SK-N-SH treated with all-trans-retinoic acid at 6 μM for 48 hours (cell line): ENCODE results near the gene MOBP.

ENCODE experiments used
- ATAC-seq: fragments of 200-7000 bp; cut with Tn5 transposase; 3 replicates; pipeline ENCODE4 v1.9.1; 2020; ENCODE audit warnings: mild to moderate bottlenecking, moderate library complexity
- ARNTL ChIP-seq: fragments of 450-650 bp; formaldehyde crosslinking; IDR thresholded peaks from 2 replicates; pipeline ENCODE4 v1.5.0; 2020; ENCODE audit warnings: low read depth, mild to moderate bottlenecking, moderate library complexity, borderline replicate concordance
- BACH2 ChIP-seq: fragments of 250-450 bp; sonication (Bioruptor Pico); IDR thresholded peaks from 2 replicates; pipeline ENCODE4 v1.9.0; 2021; ENCODE audit warnings: mild to moderate bottlenecking, borderline replicate concordance
- CSDC2 ChIP-seq: fragments of 250-450 bp; sonication (Bioruptor Pico); IDR thresholded peaks from 2 replicates; pipeline ENCODE4 v1.5.0; 2020; ENCODE audit warnings: mild to moderate bottlenecking, moderate library complexity
- ESRRG ChIP-seq: fragments of 250-450 bp; sonication (Bioruptor Pico); IDR thresholded peaks from 2 replicates; pipeline ENCODE4 v1.6.1; 2021; ENCODE audit warnings: mild to moderate bottlenecking
- GLIS3 ChIP-seq: fragments of 250-450 bp; sonication (Bioruptor Pico); IDR thresholded peaks from 2 replicates; pipeline ENCODE4 v1.5.0; 2020; ENCODE audit warnings: mild to moderate bottlenecking, moderate library complexity
- ISL1 ChIP-seq: fragments of 250-450 bp; sonication (Bioruptor Pico); IDR thresholded peaks from 2 replicates; pipeline ENCODE4 v2.1.2; 2022; ENCODE audit warnings: mild to moderate bottlenecking, moderate library complexity
- OSR1 ChIP-seq: fragments of 250-450 bp; sonication (Bioruptor Pico); IDR thresholded peaks from 2 replicates; pipeline ENCODE4 v1.8.0; 2022; ENCODE audit warnings: moderate library complexity, mild to moderate bottlenecking, inconsistent platforms
- SNAI2 ChIP-seq: fragments of 250-450 bp; sonication (Bioruptor Pico); IDR thresholded peaks from 2 replicates; pipeline ENCODE4 v1.5.0; 2020; ENCODE audit warnings: mild to moderate bottlenecking, moderate library complexity
- TCF4 ChIP-seq: fragments of 250-450 bp; sonication (Bioruptor Pico); IDR thresholded peaks from 2 replicates; pipeline ENCODE4 v1.8.0; 2021; ENCODE audit warnings: mild to moderate bottlenecking, moderate library complexity, borderline replicate concordance
- TOX ChIP-seq: fragments of 250-450 bp; sonication (Bioruptor Pico); IDR thresholded peaks from 2 replicates; pipeline ENCODE4 v1.8.0; 2021; ENCODE audit warnings: mild to moderate bottlenecking, moderate library complexity, borderline replicate concordance
- ZC3H10 ChIP-seq: fragments of 250-450 bp; sonication (Bioruptor Pico); IDR thresholded peaks from 2 replicates; pipeline ENCODE4 v1.5.1; 2021; ENCODE audit warnings: mild to moderate bottlenecking, moderate library complexity
- ZFP3 ChIP-seq: fragments of 250-450 bp; sonication (Bioruptor Pico); IDR thresholded peaks from 2 replicates; pipeline ENCODE4 v1.5.0; 2020; ENCODE audit warnings: mild to moderate bottlenecking, moderate library complexity
- ZNF565 ChIP-seq: fragments of 450-650 bp; formaldehyde crosslinking; conservative IDR thresholded peaks from 2 replicates; pipeline ENCODE4 v1.5.0; 2020; ENCODE audit warnings: low read depth, mild to moderate bottlenecking, moderate library complexity
- ZNF8 ChIP-seq: fragments of 450-650 bp; formaldehyde crosslinking; IDR thresholded peaks from 2 replicates; pipeline ENCODE4 v1.5.0; 2020; ENCODE audit warnings: mild to moderate bottlenecking, moderate library complexity
- TF ChIP-seq, protein P1 (sequence below): fragments of 250-450 bp; sonication (Bioruptor Pico); IDR thresholded peaks from 2 replicates; pipeline ENCODE4 v1.8.0; 2020; ENCODE audit warnings: mild to moderate bottlenecking, moderate library complexity, borderline replicate concordance
- TF ChIP-seq, protein P2 (sequence below): fragments of 250-450 bp; sonication (Bioruptor Pico); IDR thresholded peaks from 2 replicates; pipeline ENCODE4 v1.5.1; 2021; ENCODE audit warnings: mild to moderate bottlenecking, moderate library complexity
- TF ChIP-seq, protein P3 (sequence below): fragments of 250-450 bp; sonication (Bioruptor Pico); IDR thresholded peaks from 2 replicates; pipeline ENCODE4 v1.5.1; 2020; ENCODE audit warnings: low read depth, mild to moderate bottlenecking, moderate library complexity
- TF ChIP-seq, protein P4 (sequence below): fragments of 250-450 bp; sonication (Bioruptor Pico); IDR thresholded peaks from 2 replicates; pipeline ENCODE4 v1.5.0; 2020; ENCODE audit warnings: mild to moderate bottlenecking, moderate library complexity

Gene MOBP

DNA sequence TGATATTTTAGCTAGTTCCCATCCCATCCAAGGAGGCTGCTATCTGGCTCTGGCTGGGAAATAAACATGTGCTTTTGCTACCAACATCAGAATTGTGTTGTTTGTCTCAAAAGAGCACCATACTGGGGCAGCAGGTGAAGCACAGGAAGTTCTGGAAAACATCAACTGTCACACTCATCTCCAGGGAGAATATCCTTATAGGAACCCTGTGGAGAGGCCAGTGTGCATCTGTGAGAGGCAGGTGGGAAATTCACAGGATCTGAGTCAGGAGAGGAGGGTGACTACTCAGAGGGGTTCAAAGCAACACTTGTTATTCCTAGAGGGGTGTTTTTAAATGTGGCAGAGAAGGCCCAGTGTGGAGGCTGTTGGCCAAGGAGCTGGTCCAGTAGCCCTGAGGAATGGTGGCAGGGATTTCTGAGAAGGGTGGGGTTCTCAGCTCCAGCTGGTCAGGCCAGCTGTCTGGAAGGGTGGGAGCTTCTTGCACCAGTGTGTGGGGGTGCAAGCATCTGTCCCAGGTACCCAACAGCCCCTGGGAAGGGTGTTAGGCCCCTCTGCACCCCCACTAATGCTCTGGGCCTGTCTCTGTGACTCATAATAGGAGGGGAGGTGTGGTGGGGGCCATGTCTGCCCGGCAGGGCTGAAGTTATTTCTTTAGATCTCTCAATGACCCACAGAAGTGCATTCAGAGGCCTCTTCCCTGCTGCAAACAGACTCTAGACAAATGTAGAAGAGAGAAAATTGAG, 32.3 kb upstream of the MOBP start (continued):
- TF ChIP-seq, protein P1, sequence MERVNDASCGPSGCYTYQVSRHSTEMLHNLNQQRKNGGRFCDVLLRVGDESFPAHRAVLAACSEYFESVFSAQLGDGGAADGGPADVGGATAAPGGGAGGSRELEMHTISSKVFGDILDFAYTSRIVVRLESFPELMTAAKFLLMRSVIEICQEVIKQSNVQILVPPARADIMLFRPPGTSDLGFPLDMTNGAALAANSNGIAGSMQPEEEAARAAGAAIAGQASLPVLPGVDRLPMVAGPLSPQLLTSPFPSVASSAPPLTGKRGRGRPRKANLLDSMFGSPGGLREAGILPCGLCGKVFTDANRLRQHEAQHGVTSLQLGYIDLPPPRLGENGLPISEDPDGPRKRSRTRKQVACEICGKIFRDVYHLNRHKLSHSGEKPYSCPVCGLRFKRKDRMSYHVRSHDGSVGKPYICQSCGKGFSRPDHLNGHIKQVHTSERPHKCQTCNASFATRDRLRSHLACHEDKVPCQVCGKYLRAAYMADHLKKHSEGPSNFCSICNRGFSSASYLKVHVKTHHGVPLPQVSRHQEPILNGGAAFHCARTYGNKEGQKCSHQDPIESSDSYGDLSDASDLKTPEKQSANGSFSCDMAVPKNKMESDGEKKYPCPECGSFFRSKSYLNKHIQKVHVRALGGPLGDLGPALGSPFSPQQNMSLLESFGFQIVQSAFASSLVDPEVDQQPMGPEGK (CRISPR knock-in tag) = no peak
- TF ChIP-seq TCF4 (CRISPR knock-in tag) = no peak

DNA sequence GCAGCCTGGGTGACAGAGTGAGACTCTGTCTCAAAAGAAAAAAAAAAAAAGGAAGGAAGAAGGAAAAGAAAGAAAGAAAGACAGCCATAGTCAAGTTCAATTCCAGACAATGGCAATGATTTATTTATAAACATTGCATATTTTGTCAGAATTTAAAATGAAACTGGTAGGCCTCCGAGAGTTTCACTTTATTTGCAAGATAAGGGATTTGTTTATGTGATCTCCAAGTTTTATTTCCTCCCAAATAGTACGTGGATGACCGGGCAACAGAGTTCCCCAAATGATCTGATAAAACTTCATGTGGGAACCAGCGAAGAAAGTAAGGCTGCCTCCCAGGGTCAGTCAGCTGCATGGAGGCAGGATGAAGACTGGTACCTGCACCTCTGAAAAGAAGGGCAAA, 28.6 kb upstream of the MOBP start:
- ATAC-seq = no peak
- TF ChIP-seq ZFP3 = no peak
- TF ChIP-seq, all 23 proteins: peak for 0

DNA sequence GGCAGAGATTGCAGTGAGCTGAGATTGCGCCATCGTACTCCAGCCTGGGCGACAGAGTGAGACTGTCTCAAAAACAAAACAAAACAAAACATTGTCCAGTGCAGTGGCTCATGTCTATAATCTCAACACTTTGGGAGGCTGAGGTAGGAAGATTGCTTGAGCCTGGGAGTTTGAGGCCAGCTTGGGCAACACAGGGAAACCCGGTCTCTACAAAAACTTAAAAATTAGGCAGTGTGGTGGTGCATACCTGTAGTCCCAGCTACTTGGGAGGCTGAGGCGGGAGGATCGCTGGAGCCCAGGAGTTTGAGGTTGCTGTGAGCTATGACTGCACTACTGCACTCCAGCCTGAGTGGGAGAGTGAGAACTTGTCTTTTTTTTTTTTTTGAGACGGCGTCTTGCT, 27.2 kb upstream of the MOBP start:
- no peak for ATAC-seq
- TF ChIP-seq ZC3H10 (CRISPR knock-in tag) (no peak), TOX (CRISPR knock-in tag) (no peak), OSR1 (no peak), CSDC2 (CRISPR knock-in tag) (no peak), ESRRG (no peak), BACH2 (CRISPR knock-in tag) (no peak), ARNTL (CRISPR knock-in tag) (no peak), GLIS3 (no peak)
- TF ChIP-seq, protein P2, sequence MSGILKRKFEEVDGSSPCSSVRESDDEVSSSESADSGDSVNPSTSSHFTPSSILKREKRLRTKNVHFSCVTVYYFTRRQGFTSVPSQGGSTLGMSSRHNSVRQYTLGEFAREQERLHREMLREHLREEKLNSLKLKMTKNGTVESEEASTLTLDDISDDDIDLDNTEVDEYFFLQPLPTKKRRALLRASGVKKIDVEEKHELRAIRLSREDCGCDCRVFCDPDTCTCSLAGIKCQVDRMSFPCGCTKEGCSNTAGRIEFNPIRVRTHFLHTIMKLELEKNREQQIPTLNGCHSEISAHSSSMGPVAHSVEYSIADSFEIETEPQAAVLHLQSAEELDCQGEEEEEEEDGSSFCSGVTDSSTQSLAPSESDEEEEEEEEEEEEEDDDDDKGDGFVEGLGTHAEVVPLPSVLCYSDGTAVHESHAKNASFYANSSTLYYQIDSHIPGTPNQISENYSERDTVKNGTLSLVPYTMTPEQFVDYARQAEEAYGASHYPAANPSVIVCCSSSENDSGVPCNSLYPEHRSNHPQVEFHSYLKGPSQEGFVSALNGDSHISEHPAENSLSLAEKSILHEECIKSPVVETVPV (CRISPR knock-in tag) = no peak
- TF ChIP-seq, protein P1 (CRISPR knock-in tag) = no peak

DNA sequence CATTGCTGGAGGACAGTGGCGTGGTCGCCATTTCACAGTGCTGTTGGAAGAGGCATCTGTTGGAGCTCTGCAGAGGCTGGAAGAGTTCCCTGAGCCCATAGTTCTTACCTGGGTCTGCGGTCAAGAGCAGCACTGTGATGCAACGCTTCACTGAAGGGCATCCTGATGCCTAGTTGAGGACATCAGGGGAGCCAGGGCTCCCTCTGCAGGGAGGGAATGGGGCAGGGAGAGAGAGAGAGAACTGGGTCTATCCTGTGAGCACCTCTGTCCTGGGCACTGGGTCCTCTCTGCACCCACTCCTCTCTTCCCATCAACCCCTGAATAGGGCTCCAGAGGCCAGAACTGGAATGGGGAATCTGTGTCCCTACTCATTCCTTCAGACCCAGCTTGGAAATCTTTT, 23.9 kb upstream of the MOBP start:
- no peak for ATAC-seq
- TF ChIP-seq ZNF8 (no peak), ZFP3 (no peak), ISL1 (no peak), SNAI2 (CRISPR knock-in tag) (no peak), ARNTL (CRISPR knock-in tag) (no peak), TOX (CRISPR knock-in tag) (no peak), GLIS3 (no peak), ZNF565 (no peak), OSR1 (no peak), BACH2 (CRISPR knock-in tag) (no peak), ZC3H10 (CRISPR knock-in tag) (no peak)
- TF ChIP-seq, protein P3, sequence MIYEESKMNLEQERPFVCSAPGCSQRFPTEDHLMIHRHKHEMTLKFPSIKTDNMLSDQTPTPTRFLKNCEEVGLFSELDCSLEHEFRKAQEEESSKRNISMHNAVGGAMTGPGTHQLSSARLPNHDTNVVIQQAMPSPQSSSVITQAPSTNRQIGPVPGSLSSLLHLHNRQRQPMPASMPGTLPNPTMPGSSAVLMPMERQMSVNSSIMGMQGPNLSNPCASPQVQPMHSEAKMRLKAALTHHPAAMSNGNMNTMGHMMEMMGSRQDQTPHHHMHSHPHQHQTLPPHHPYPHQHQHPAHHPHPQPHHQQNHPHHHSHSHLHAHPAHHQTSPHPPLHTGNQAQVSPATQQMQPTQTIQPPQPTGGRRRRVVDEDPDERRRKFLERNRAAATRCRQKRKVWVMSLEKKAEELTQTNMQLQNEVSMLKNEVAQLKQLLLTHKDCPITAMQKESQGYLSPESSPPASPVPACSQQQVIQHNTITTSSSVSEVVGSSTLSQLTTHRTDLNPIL (CRISPR knock-in tag) = no peak
- TF ChIP-seq, protein P4, sequence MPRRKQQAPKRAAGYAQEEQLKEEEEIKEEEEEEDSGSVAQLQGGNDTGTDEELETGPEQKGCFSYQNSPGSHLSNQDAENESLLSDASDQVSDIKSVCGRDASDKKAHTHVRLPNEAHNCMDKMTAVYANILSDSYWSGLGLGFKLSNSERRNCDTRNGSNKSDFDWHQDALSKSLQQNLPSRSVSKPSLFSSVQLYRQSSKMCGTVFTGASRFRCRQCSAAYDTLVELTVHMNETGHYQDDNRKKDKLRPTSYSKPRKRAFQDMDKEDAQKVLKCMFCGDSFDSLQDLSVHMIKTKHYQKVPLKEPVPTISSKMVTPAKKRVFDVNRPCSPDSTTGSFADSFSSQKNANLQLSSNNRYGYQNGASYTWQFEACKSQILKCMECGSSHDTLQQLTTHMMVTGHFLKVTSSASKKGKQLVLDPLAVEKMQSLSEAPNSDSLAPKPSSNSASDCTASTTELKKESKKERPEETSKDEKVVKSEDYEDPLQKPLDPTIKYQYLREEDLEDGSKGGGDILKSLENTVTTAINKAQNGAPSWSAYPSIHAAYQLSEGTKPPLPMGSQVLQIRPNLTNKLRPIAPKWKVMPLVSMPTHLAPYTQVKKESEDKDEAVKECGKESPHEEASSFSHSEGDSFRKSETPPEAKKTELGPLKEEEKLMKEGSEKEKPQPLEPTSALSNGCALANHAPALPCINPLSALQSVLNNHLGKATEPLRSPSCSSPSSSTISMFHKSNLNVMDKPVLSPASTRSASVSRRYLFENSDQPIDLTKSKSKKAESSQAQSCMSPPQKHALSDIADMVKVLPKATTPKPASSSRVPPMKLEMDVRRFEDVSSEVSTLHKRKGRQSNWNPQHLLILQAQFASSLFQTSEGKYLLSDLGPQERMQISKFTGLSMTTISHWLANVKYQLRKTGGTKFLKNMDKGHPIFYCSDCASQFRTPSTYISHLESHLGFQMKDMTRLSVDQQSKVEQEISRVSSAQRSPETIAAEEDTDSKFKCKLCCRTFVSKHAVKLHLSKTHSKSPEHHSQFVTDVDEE (CRISPR knock-in tag) = no peak
- TF ChIP-seq, all 23 proteins: peak for 0
